Measurements from ENCODE around the gene GSDME.

Gene GSDME

GRCh38 chr7:24800073-24800472, 42.8 kb upstream of the GSDME start:
- Histone ChIP-seq H3K27ac (ENCODE audit: low read length, poor library complexity, severe bottlenecking) (no peak overlapping the region), H3K36me3 (ENCODE audit: control insufficient read depth in 1 of 2, insufficient read depth in 2 of 2, low read depth in 1 of 2, low read length in 2 of 2) (peaks cover 12 to 86% of the 10 kb centered on the region in 2 experiments), H3K79me1 (replicated peaks; ENCODE audit: low read length, poor library complexity, severe bottlenecking) (no peaks in the 10 kb centered on the region), H2BK15ac (ENCODE audit: low read depth, poor library complexity, severe bottlenecking) (no peak overlapping the region), H3K9me3 (ENCODE audit: control insufficient read depth, low read length) (no peaks in the 10 kb centered on the region), H3K23ac (ENCODE audit: low read length in 2 of 2) (no peak overlapping the region), H4K8ac (ENCODE audit: low read length) (no peak overlapping the region), H3K27me3 (ENCODE audit: control insufficient read depth in 1 of 2, insufficient read depth in 1 of 2, low read length in 2 of 2) (no peaks in the 10 kb centered on the region), H3K14ac (ENCODE audit: low read length in 2 of 2) (no peak overlapping the region), H3K4me1 (ENCODE audit: control insufficient read depth, insufficient read depth, low read depth, low read length) (no peaks in the 10 kb centered on the region), H4K91ac (ENCODE audit: low read length) (no peak overlapping the region), H3K4me3 (ENCODE audit: insufficient read depth in 1 of 2, low read depth in 1 of 2, low read length in 2 of 2) (no peak overlapping the region), H3K9ac (ENCODE audit: low read length) (no peak overlapping the region), H3K18ac (ENCODE audit: low read depth in 1 of 2, low read length in 2 of 2) (no peak overlapping the region), H3K4ac (ENCODE audit: low read depth in 1 of 2, low read length in 2 of 2) (no peak overlapping the region), H2BK12ac (ENCODE audit: low read length in 2 of 2) (no peak overlapping the region), H2AFZ (ENCODE audit: low read depth, low read length) (no peak overlapping the region), H2BK5ac (ENCODE audit: low read depth, low read length, poor library complexity, severe bottlenecking) (no peak overlapping the region), H2AK5ac (ENCODE audit: low read length, severe bottlenecking) (no peak overlapping the region), H3K4me2 (ENCODE audit: low read length, poor library complexity, severe bottlenecking) (no peak overlapping the region), H2BK120ac (ENCODE audit: low read depth, low read length) (no peak overlapping the region)
- DNase-seq = no peak
- 92% methylated on average over 6 of the region's 6 CpGs for WGBS

GRCh38 chr7:24799506-24799905, 42.2 kb upstream of the GSDME start:
- no peaks in the 10 kb centered on the region for H3K79me1 ChIP-seq (replicated peaks; ENCODE audit: low read length, poor library complexity, severe bottlenecking)
- H3K23ac ChIP-seq (ENCODE audit: low read length in 2 of 2) = no peak overlapping the region
- no peak overlapping the region for H2AK5ac ChIP-seq (ENCODE audit: low read length, severe bottlenecking)
- H3K9me3 ChIP-seq (ENCODE audit: control insufficient read depth, low read length) = no peaks in the 10 kb centered on the region
- H3K4me1 ChIP-seq (ENCODE audit: control insufficient read depth, insufficient read depth, low read depth, low read length) = no peaks in the 10 kb centered on the region
- H2AFZ ChIP-seq (ENCODE audit: low read depth, low read length) = no peak overlapping the region
- 100% methylated on average over 2 of the region's 3 CpGs for WGBS
- no peak overlapping the region for H3K27ac ChIP-seq (ENCODE audit: low read length, poor library complexity, severe bottlenecking)
- no peaks in the 10 kb centered on the region for H3K27me3 ChIP-seq (ENCODE audit: control insufficient read depth in 1 of 2, insufficient read depth in 1 of 2, low read length in 2 of 2)
- no peak overlapping the region for H3K4me2 ChIP-seq (ENCODE audit: low read length, poor library complexity, severe bottlenecking)
- no peak overlapping the region for H3K4ac ChIP-seq (ENCODE audit: low read depth in 1 of 2, low read length in 2 of 2)
- H3K9ac ChIP-seq (ENCODE audit: low read length) = no peak overlapping the region
- peaks cover 15 to 82% of the 10 kb centered on the region in 2 experiments for H3K36me3 ChIP-seq (ENCODE audit: control insufficient read depth in 1 of 2, insufficient read depth in 2 of 2, low read depth in 1 of 2, low read length in 2 of 2)
- no peak overlapping the region for H3K18ac ChIP-seq (ENCODE audit: low read depth in 1 of 2, low read length in 2 of 2)
- no peak overlapping the region for H2BK12ac ChIP-seq (ENCODE audit: low read length in 2 of 2)
- H4K8ac ChIP-seq (ENCODE audit: low read length) = no peak overlapping the region
- no peak for DNase-seq
- H2BK120ac ChIP-seq (ENCODE audit: low read depth, low read length) = no peak overlapping the region
- no peak overlapping the region for H3K4me3 ChIP-seq (ENCODE audit: insufficient read depth in 1 of 2, low read depth in 1 of 2, low read length in 2 of 2)
- no peak overlapping the region for H2BK15ac ChIP-seq (ENCODE audit: low read depth, poor library complexity, severe bottlenecking)
- H3K14ac ChIP-seq (ENCODE audit: low read length in 2 of 2) = no peak overlapping the region
- H4K91ac ChIP-seq (ENCODE audit: low read length) = no peak overlapping the region
- no peak overlapping the region for H2BK5ac ChIP-seq (ENCODE audit: low read depth, low read length, poor library complexity, severe bottlenecking)

GRCh38 chr7:24798261-24798660, 41.0 kb upstream of the GSDME start:
- Histone ChIP-seq H3K79me1 (replicated peaks; ENCODE audit: low read length, poor library complexity, severe bottlenecking) (no peaks in the 10 kb centered on the region), H2BK12ac (ENCODE audit: low read length in 2 of 2) (no peak overlapping the region), H4K91ac (ENCODE audit: low read length) (no peak overlapping the region), H2AK5ac (ENCODE audit: low read length, severe bottlenecking) (no peak overlapping the region), H3K23ac (ENCODE audit: low read length in 2 of 2) (no peak overlapping the region), H3K36me3 (ENCODE audit: control insufficient read depth in 1 of 2, insufficient read depth in 2 of 2, low read depth in 1 of 2, low read length in 2 of 2) (peaks cover 10 to 72% of the 10 kb centered on the region in 2 experiments), H3K4me1 (ENCODE audit: control insufficient read depth, insufficient read depth, low read depth, low read length) (no peaks in the 10 kb centered on the region), H4K8ac (ENCODE audit: low read length) (no peak overlapping the region), H3K4ac (ENCODE audit: low read depth in 1 of 2, low read length in 2 of 2) (no peak overlapping the region), H3K4me2 (ENCODE audit: low read length, poor library complexity, severe bottlenecking) (no peak overlapping the region), H3K14ac (ENCODE audit: low read length in 2 of 2) (no peak overlapping the region), H3K9me3 (ENCODE audit: control insufficient read depth, low read length) (no peaks in the 10 kb centered on the region), H3K27me3 (ENCODE audit: control insufficient read depth in 1 of 2, insufficient read depth in 1 of 2, low read length in 2 of 2) (no peaks in the 10 kb centered on the region), H3K9ac (ENCODE audit: low read length) (no peak overlapping the region), H2BK15ac (ENCODE audit: low read depth, poor library complexity, severe bottlenecking) (no peak overlapping the region), H3K18ac (ENCODE audit: low read depth in 1 of 2, low read length in 2 of 2) (no peak overlapping the region), H2BK5ac (ENCODE audit: low read depth, low read length, poor library complexity, severe bottlenecking) (no peak overlapping the region), H3K4me3 (ENCODE audit: insufficient read depth in 1 of 2, low read depth in 1 of 2, low read length in 2 of 2) (no peak overlapping the region), H2BK120ac (ENCODE audit: low read depth, low read length) (no peak overlapping the region), H3K27ac (ENCODE audit: low read length, poor library complexity, severe bottlenecking) (no peak overlapping the region), H2AFZ (ENCODE audit: low read depth, low read length) (no peak overlapping the region)
- 98% methylated on average over 2 of the region's 4 CpGs for WGBS
- DNase-seq = no peak

GRCh38 chr7:24797270-24797669, 40.0 kb upstream of the GSDME start:
- H3K23ac ChIP-seq (ENCODE audit: low read length in 2 of 2) = no peak overlapping the region
- H2AFZ ChIP-seq (ENCODE audit: low read depth, low read length) = no peak overlapping the region
- 100% methylated on average over 3 of the region's 4 CpGs for WGBS
- no peak overlapping the region for H4K8ac ChIP-seq (ENCODE audit: low read length)
- no peak overlapping the region for H3K4me2 ChIP-seq (ENCODE audit: low read length, poor library complexity, severe bottlenecking)
- H2BK15ac ChIP-seq (ENCODE audit: low read depth, poor library complexity, severe bottlenecking) = no peak overlapping the region
- H3K4me1 ChIP-seq (ENCODE audit: control insufficient read depth, insufficient read depth, low read depth, low read length) = no peaks in the 10 kb centered on the region
- no peak overlapping the region for H3K4me3 ChIP-seq (ENCODE audit: insufficient read depth in 1 of 2, low read depth in 1 of 2, low read length in 2 of 2)
- no peak overlapping the region for H2BK5ac ChIP-seq (ENCODE audit: low read depth, low read length, poor library complexity, severe bottlenecking)
- H3K79me1 ChIP-seq (replicated peaks; ENCODE audit: low read length, poor library complexity, severe bottlenecking) = no peaks in the 10 kb centered on the region
- H3K9ac ChIP-seq (ENCODE audit: low read length) = no peak overlapping the region
- H3K4ac ChIP-seq (ENCODE audit: low read depth in 1 of 2, low read length in 2 of 2) = no peak overlapping the region
- H3K27ac ChIP-seq (ENCODE audit: low read length, poor library complexity, severe bottlenecking) = no peak overlapping the region
- no peak overlapping the region for H2BK12ac ChIP-seq (ENCODE audit: low read length in 2 of 2)
- no peak for DNase-seq
- no peak overlapping the region for H2AK5ac ChIP-seq (ENCODE audit: low read length, severe bottlenecking)
- H2BK120ac ChIP-seq (ENCODE audit: low read depth, low read length) = no peak overlapping the region
- no peaks in the 10 kb centered on the region for H3K27me3 ChIP-seq (ENCODE audit: control insufficient read depth in 1 of 2, insufficient read depth in 1 of 2, low read length in 2 of 2)
- H3K18ac ChIP-seq (ENCODE audit: low read depth in 1 of 2, low read length in 2 of 2) = no peak overlapping the region
- no peak overlapping the region for H3K14ac ChIP-seq (ENCODE audit: low read length in 2 of 2)
- no peaks in the 10 kb centered on the region for H3K9me3 ChIP-seq (ENCODE audit: control insufficient read depth, low read length)
- no peak overlapping the region for H4K91ac ChIP-seq (ENCODE audit: low read length)
- H3K36me3 ChIP-seq (ENCODE audit: control insufficient read depth in 1 of 2, insufficient read depth in 2 of 2, low read depth in 1 of 2, low read length in 2 of 2) = peaks cover 10 to 62% of the 10 kb centered on the region in 2 experiments
